NT2/D1 (cell line): Measurements from ENCODE around the gene NTM.

Experiments
- DNase-seq: peaks from one replicate; pipeline ENCODE4 v3.0.0-alpha.2; 2011; ENCODE audit warnings: low read depth, low spot score
- H3K27me3 ChIP-seq: 2 replicates; pipeline ENCODE4 v1.6.0; 2011; ENCODE audit warnings: mild to moderate bottlenecking; ENCODE audit not compliant: insufficient read length, insufficient read depth
- H3K36me3 ChIP-seq: 2 replicates; pipeline ENCODE4 v1.6.1; 2011; ENCODE audit warnings: mild to moderate bottlenecking, low read length, mixed read lengths; ENCODE audit not compliant: insufficient read depth, insufficient read length
- H3K4me1 ChIP-seq: 2 replicates; pipeline ENCODE4 v1.5.1; 2011; ENCODE audit not compliant: insufficient read depth, insufficient read length
- H3K4me3 ChIP-seq: 2 replicates; pipeline ENCODE4 v1.5.1; 2011; ENCODE audit warnings: low read depth; ENCODE audit not compliant: insufficient read length
- H3K9ac ChIP-seq: 2 replicates; pipeline ENCODE4 v1.6.0; 2011; ENCODE audit warnings: low read depth; ENCODE audit not compliant: insufficient read length
- H3K9me3 ChIP-seq: 2 replicates; pipeline ENCODE4 v1.5.1; 2011; ENCODE audit warnings: mild to moderate bottlenecking, low read length; ENCODE audit not compliant: insufficient read depth
- SUZ12 ChIP-seq: IDR thresholded peaks from 2 replicates; pipeline ENCODE4 v1.6.1; 2011; ENCODE audit not compliant: insufficient read length, insufficient read depth; ENCODE audit errors: extremely low read depth
- YY1 ChIP-seq: IDR thresholded peaks from 2 replicates; pipeline ENCODE4 v1.6.1; 2011; ENCODE audit not compliant: insufficient read length, insufficient read depth
- ZNF274 ChIP-seq: IDR thresholded peaks from 2 replicates; pipeline ENCODE4 v1.6.1; 2011; ENCODE audit warnings: mild to moderate bottlenecking, low read depth, low read length

Gene NTM

GRCh38 chr11:131855320-131855719 is 484.9 kb downstream of the NTM start:
- no peak for DNase-seq
- no peaks in the 10 kb centered on the region for H3K9me3 ChIP-seq
- no peaks in the 10 kb centered on the region for H3K4me1 ChIP-seq
- no peak overlapping the region for H3K9ac ChIP-seq
- TF ChIP-seq ZNF274 (no peak), YY1 (no peak), SUZ12 (no peak)
- H3K27me3 ChIP-seq = no peaks in the 10 kb centered on the region
- no peak overlapping the region for H3K4me3 ChIP-seq
- no peaks in the 10 kb centered on the region for H3K36me3 ChIP-seq

DNA sequence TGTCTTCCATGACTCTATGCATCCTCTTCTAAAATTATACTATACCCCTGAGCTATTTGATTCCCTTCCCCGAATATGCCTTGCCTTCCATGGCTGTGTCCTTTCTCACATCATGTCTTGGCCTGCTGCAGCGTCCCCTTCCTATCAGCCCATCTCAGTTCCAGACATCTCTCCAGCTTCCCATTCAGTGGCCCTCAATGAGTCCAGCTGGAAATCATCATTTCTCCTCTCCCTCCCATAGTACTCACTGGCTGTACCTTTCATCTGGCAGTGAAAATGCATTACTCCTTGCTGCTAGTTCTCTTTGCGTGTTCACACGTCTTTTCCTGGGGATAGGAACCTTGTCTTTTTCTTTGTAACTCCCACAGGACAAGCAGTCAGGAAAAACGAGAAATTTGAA is 486.8 kb downstream of the NTM start:
- TF ChIP-seq SUZ12 (no peak), YY1 (no peak), ZNF274 (no peak)
- Histone ChIP-seq H3K27me3 (no peaks in the 10 kb centered on the region), H3K9me3 (no peaks in the 10 kb centered on the region), H3K9ac (no peak overlapping the region), H3K4me3 (no peak overlapping the region), H3K36me3 (no peaks in the 10 kb centered on the region), H3K4me1 (no peaks in the 10 kb centered on the region)
- no peak for DNase-seq

DNA sequence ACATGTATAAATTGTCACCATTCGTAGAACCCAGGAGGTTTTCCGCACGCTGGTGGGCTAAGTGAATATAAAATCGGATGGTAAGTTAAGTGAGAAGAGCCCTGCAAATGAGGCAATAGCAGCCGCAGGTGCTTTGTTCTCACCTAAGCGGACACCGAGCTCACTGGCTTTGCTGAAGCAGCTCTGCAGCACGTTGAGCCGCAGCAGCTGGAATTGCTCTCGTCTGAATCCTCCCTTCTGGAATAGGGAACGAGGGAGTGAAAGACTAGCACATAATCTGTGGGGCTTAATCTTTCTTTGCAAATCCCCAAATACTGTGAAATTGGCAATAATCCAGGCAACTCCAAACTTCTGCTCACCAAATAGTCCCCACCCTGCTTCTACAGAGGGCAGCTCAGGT is 488.1 kb downstream of the NTM start:
- Histone ChIP-seq H3K9me3 (no peaks in the 10 kb centered on the region), H3K9ac (no peak overlapping the region), H3K4me3 (no peak overlapping the region), H3K27me3 (no peaks in the 10 kb centered on the region), H3K36me3 (no peaks in the 10 kb centered on the region), H3K4me1 (no peaks in the 10 kb centered on the region)
- no peak for DNase-seq
- TF ChIP-seq SUZ12 (no peak), ZNF274 (no peak), YY1 (no peak)

DNA sequence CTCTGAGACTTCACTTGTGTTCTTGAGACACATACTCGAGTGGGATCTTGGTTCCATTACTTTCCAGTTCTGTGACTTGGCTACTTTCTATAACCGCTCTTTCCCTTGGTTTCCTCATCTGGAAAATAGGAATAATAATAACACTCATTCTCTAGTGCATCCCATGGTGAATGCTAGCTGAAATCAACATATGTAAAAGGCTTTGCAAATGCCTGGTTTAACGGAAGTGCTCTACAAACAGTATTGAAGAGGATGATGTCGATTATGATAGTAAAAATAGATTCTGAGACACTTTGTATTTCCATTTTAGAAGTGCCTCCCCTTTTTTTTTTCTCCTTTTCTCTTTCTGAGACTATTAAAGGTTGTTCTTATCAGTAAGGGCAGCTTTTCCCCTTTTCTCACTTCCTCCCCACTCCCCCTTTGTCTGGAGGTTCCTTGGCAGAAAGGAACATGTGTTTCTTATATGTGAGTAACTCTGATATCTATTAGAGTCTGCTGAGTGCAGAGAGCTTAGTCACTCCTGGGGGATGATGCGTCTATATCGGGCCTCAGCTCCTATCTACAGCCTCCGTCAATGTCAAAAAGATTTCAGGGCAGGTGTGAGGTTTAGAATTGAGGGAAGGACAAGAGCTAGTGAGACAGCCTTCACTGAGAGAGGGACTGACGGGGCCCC is 489.3 kb downstream of the NTM start:
- Histone ChIP-seq H3K36me3 (no peaks in the 10 kb centered on the region), H3K4me3 (no peak overlapping the region), H3K9me3 (no peaks in the 10 kb centered on the region), H3K9ac (no peak overlapping the region), H3K27me3 (no peaks in the 10 kb centered on the region), H3K4me1 (no peaks in the 10 kb centered on the region)
- TF ChIP-seq SUZ12 (no peak), YY1 (no peak), ZNF274 (no peak)
- no peak for DNase-seq

GRCh38 chr11:131864228-131864627 is 493.8 kb downstream of the NTM start:
- DNase-seq = no peak
- Histone ChIP-seq H3K4me3 (no peak overlapping the region), H3K9me3 (no peaks in the 10 kb centered on the region), H3K9ac (no peak overlapping the region), H3K36me3 (no peaks in the 10 kb centered on the region), H3K27me3 (no peaks in the 10 kb centered on the region), H3K4me1 (peaks cover 3% of the 10 kb centered on the region)
- TF ChIP-seq ZNF274 (no peak), YY1 (no peak), SUZ12 (no peak)

GRCh38 chr11:131865860-131866259 is 495.4 kb downstream of the NTM start:
- Histone ChIP-seq H3K36me3 (no peaks in the 10 kb centered on the region), H3K4me1 (peaks cover 3% of the 10 kb centered on the region), H3K9me3 (no peaks in the 10 kb centered on the region), H3K4me3 (no peak overlapping the region), H3K9ac (no peak overlapping the region), H3K27me3 (no peaks in the 10 kb centered on the region)
- TF ChIP-seq ZNF274 = no peak
- no peak for TF ChIP-seq SUZ12
- no peak for TF ChIP-seq YY1
- DNase-seq = no peak

DNA sequence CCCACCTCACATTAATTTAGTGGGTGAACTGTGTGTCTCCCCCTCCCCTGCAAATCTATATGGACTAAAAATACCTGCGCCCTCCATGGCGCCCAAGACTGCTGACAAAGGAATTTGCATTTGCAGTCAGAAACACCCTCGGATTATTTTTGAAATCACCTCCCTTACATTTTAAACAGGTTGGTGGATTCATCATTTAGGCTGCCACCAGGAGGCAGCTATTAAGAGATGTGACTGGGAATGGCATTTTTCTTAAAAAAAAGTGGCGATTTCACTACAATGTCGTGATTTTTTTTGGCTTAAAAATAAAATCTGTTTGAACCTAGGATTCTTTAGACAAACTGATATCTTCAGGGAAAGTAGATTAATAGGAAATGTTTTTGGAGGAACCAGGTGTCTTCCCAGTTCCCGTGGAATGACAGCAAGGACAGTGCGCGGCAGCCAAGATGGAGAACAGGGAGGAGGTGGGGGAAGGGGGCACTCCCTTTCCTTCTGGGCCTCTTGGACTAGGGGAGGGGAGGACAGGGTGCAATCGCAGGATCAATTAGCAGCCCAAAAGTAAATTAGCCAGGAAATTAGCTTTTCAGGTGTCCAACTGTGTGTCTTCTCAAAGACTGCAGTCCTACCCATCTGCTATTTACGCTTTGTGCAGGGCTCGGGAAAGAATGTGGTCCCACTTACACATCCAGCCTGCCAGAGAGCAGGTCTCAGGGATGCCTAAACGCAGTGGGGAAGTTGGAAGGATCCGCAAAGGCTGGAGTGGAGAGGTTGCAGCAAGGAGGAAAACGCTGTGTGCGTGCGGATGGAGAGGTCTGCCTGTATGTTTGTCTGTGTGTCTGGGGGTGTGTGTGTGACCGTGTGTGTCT is 496.4 kb downstream of the NTM start:
- Histone ChIP-seq H3K4me1 (peaks cover 3% of the 10 kb centered on the region), H3K9me3 (no peaks in the 10 kb centered on the region), H3K9ac (no peak overlapping the region), H3K4me3 (no peak overlapping the region), H3K27me3 (no peaks in the 10 kb centered on the region), H3K36me3 (no peaks in the 10 kb centered on the region)
- no peak for DNase-seq
- no peak for TF ChIP-seq SUZ12
- no peak for TF ChIP-seq ZNF274
- no peak for TF ChIP-seq YY1
